Femur (tissue), 1 donor: Measurements from ENCODE around the gene NDUFB1.

ENCODE experiments used
- DNase-seq: peaks from one replicate; pipeline ENCODE4 v3.0.0-alpha.2; 2017

NDUFB1 gene

DNA sequence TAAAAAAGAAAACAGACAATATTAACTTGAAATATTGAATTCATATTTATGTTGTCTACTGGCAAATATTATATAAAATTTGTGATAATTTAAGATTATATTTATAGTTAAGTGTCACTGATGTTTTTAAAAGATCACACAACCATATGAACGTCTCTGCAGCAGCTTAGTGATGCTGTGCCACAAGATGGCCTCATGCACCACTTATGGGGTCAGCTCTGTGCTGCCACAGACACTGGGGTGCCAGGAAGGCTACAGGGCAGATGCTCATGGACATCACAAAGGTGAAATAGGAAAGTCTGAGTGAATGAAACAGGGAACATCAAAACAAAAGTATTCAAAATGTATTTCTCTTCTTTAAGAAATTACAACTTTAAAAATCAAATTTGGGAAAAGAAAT lies 28.2 kb downstream of the NDUFB1 start:
- DNase-seq, result no peak

DNA sequence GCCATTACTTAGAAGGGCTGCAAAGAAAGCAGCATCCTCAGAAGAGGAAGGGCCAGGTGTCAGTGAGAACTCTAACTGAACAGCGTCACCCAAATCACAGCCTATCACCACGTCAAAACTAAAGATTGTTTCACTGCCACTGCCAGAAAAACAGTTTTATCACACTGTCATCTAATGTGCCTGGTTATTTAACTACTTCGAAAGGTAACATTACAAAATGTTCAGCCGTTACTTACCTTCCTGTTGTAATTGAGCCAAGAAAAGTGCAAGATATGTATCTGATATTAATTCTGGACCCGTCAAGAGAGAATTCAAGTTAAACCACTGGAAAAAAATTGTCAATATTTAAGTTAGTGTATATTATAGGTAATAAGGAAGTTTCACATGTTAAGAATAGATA lies 33.0 kb downstream of the NDUFB1 start:
- no peak for DNase-seq

DNA sequence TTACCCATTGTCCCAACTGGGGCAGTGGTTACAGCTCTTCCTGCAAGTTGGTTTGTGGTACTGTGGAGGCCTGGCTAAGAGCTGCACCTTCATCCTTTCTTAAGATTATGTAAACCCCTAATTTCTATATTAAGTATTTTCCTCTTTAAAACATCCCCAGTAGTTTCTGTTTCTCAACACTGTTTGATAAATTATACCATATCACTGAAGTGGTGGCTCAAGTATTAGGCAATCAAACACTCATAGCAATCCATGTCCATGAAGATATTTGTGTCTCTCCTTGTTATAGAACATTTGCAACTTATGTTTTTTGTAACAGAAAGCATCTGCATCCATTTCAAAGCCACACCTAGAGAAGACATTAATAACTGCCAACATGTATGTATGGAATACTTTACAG lies 47.0 kb downstream of the NDUFB1 start:
- no peak for DNase-seq
